Adrenal gland (tissue), 12 donors: Measurements from ENCODE around the gene CALML4. TPM values are rescaled to one million over a fixed set of nuclear protein-coding genes. Genes with fewer than 3 reads are reported as not detected.
"Not testable (repeated sequence)": the region's sequence is repeated elsewhere in the genome, so short reads cannot be mapped to it uniquely, and the experiment has no call there.

Experiments used
- DNase-seq, 7 donors: peaks; one replicate each; pipeline ENCODE4 v3.0.0-alpha.2; 2019 to 2020
- H3K27ac ChIP-seq, 5 donors: fragments of 200-600 bp; sonication (generic) in 4 of 5; 1 replicate in 3 of 5; 2 replicates in 2 of 5; pipeline versions ENCODE4 v1.5.1 to v1.8.0; 2016 to 2020; ENCODE audit warnings: mild to moderate bottlenecking in 1 of 5
- H3K27me3 ChIP-seq: fragments of 200-600 bp; 2 replicates; pipeline ENCODE4 v1.8.0; 2021
- H3K36me3 ChIP-seq, 2 donors: fragments of 200-600 bp; replicated peaks in 1 of 2; 1 replicate in 1 of 2; 2 replicates in 1 of 2; pipeline versions ENCODE4 v1.5.1 to v1.8.0; 2018 to 2022
- H3K4me1 ChIP-seq, 2 donors: fragments of 200-600 bp; replicated peaks in 1 of 2; 1 replicate in 1 of 2; 2 replicates in 1 of 2; pipeline versions ENCODE4 v1.5.1 to v1.8.0; 2018 to 2021
- H3K4me3 ChIP-seq, 4 donors: fragments of 200-600 bp; sonication (generic) in 3 of 4; one replicate each; pipeline ENCODE4 v1.5.1; 2016 to 2018
- H3K9me3 ChIP-seq, 3 donors: fragments of 200-600 bp; sonication (generic) in 1 of 3; replicated peaks in 1 of 3; 1 replicate in 2 of 3; 2 replicates in 1 of 3; pipeline versions ENCODE4 v1.5.1 to v1.8.0; 2016 to 2021
- POLR2A ChIP-seq, 2 donors: fragments of 450-650 bp; IDR thresholded peaks; one replicate each; pipeline ENCODE4 v1.6.1; 2017; ENCODE audit warnings: antibody characterized with exemption in 2 of 2, mild to moderate bottlenecking in 2 of 2, moderate library complexity in 1 of 2
- WGBS, 4 donors: extraction: QIAGEN DNeasy Blood & Tissue Kit in 2 of 4; methylation state at CpG; one replicate each; pipeline versions ENCODE4 v1.1.5 to v1.1.7; 2013 to 2017; 5-methylcytosine and 5-hydroxymethylcytosine counted together
- intact Hi-C, 2 donors: fragments of 100-400 bp; cut with DNase I; formaldehyde crosslinking; loops; one replicate each; pipeline versions ENCODE4 v1.14.1 to v1.15.0; 2022 to 2023
- polyA plus RNA-seq, 3 donors: library from polyadenylated mRNA; stranded (reverse); fragments of 200-250 nt in 2 of 3; fragments of 350-450 nt in 1 of 3; fragmentation: Illumina TruSeq in 1 of 3; extraction: RNeasy Lipid Tissue Mini Kit (QIAGEN cat#74804) in 1 of 3; gene quantifications; one replicate each; pipeline ENCODE4 v1.2.3, GENCODE V29; 2013 to 2014
- total RNA-seq, 9 donors: library from RNA; depleted of rRNA in 4 of 9; stranded (reverse); fragments of >200 nt in 4 of 9; fragments of 120-200 nt in 1 of 9; fragmentation: NEBNext Ultra II Directional in 1 of 9; extraction: Animal tissue kit (Norgen Biotek cat#: 25700) in 1 of 9; gene quantifications; one replicate each; pipeline versions ENCODE4 v1.1.0 to v1.2.4, GENCODE V29; 2013 to 2023
- TF ChIP-seq, protein P1 (sequence below), 6 experiments: fragments of 450-650 bp in 4 of 6; fragments of 200-600 bp in 2 of 6; sonication (generic) in 1 of 6; IDR thresholded peaks; 1 replicate in 5 of 6; 2 replicates in 1 of 6; pipeline versions ENCODE4 v1.5.1 to v1.8.0; 2016 to 2021; ENCODE audit warnings: antibody characterized with exemption in 6 of 6, mild to moderate bottlenecking in 2 of 6, moderate library complexity in 1 of 6
- donor health status: healthy with polysubstance abuse.
- donor health status: Bipolar disorder and iron deficiency.
- donor health status: DM: yes; HTN: yes; CAD: no.
- donor health status: DM: no; HTN: no; CAD: no.
- donor health status: DM: no; HTN: no; CAD: no.
- donor health status: DM: yes; HTN: yes; CAD: no.

CALML4 gene
- total and polyA plus RNA-seq, 12 donors: 3.3 to 25.1 (median 7.2) TPM

DNA sequence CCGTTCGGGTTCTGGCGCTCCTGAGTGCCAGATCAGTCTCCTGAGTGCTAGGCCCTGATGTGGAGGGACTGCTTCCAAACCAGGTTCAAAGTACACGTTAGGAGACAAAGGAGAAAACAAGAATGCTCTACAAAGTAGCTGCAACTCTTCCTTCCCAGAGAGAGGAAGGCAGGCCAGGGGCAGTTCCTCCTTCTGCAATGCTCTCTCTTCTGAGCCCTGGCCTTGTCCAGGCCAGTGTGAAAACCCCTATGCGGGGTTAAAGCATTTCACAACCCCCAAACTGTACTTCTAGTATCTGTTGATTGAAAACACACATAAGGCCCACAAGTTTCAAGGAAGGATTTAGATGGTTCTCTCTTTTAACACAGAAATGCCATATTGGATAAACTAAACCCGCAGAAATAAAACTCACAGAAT, 9.7 kb upstream of the CALML4 start:
- intact Hi-C loops: no loop called here
- no peak for TF ChIP-seq POLR2A (IDR thresholded peaks at IDR 0.05)
- TF ChIP-seq, protein P1, sequence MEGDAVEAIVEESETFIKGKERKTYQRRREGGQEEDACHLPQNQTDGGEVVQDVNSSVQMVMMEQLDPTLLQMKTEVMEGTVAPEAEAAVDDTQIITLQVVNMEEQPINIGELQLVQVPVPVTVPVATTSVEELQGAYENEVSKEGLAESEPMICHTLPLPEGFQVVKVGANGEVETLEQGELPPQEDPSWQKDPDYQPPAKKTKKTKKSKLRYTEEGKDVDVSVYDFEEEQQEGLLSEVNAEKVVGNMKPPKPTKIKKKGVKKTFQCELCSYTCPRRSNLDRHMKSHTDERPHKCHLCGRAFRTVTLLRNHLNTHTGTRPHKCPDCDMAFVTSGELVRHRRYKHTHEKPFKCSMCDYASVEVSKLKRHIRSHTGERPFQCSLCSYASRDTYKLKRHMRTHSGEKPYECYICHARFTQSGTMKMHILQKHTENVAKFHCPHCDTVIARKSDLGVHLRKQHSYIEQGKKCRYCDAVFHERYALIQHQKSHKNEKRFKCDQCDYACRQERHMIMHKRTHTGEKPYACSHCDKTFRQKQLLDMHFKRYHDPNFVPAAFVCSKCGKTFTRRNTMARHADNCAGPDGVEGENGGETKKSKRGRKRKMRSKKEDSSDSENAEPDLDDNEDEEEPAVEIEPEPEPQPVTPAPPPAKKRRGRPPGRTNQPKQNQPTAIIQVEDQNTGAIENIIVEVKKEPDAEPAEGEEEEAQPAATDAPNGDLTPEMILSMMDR (IDR thresholded peaks at IDR 0.05): no peak

GRCh38 chr15:68213991-68214837, 9.1 kb upstream of the CALML4 start:
- no peaks in the 10 kb centered on the region for H3K4me1 ChIP-seq
- no peak overlapping the region for H3K4me3 ChIP-seq
- intact Hi-C loops: no loop called here
- H3K27ac ChIP-seq: no peak overlapping the region
- no peak for TF ChIP-seq POLR2A (IDR thresholded peaks at IDR 0.05)
- TF ChIP-seq, protein P1 (IDR thresholded peaks at IDR 0.05): no peak
- H3K27me3 ChIP-seq: no peaks in the 10 kb centered on the region
- DNase-seq: peak in 5 of 7 donors; percentile 11 to 41 (median 14)
- no peaks in the 10 kb centered on the region for H3K36me3 ChIP-seq
- H3K9me3 ChIP-seq: no peaks in the 10 kb centered on the region
- 90 to 98% (median 96%) methylated on average over 13 to 17 of the region's 17 CpGs for WGBS, 4 donors

More for the DNA sequence above, 9.7 kb upstream of the CALML4 start:
- Histone ChIP-seq H3K36me3 (no peaks in the 10 kb centered on the region), H3K9me3 (no peaks in the 10 kb centered on the region), H3K27me3 (no peaks in the 10 kb centered on the region), H3K27ac (no peak overlapping the region), H3K4me1 (no peaks in the 10 kb centered on the region), H3K4me3 (no peak overlapping the region)
- peak in 5 of 7 donors; percentile 12 to 43 (median 12) for DNase-seq
- WGBS, 4 donors: 80 to 88% (median 86%) methylated on average over 6 of the region's 6 CpGs

DNA sequence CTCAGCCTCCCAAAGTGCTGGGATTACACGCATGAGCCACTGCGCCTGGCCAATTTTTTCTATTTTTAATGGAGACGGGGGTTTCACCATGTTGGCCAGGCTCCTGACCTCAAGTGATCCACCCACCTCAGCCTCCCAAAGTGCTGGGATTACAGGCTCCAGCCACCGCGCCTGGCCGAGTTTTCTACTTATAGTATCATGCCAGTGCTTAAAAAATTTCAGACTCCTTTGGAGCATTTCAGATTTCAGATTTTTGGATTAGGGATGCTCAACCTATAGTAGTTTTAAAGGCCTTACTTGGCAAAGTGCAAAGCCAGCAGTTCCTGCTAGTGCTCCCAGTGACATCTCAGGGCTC, 8.3 kb upstream of the CALML4 start:
- H3K36me3 ChIP-seq, H3K27ac ChIP-seq, H3K9me3 ChIP-seq, H3K27me3 ChIP-seq, H3K4me3 ChIP-seq, H3K4me1 ChIP-seq, intact Hi-C loops: not testable (repeated sequence)
- peak in 3 of 7 donors; percentile 7 to 38 (median 8) for DNase-seq
- 91 to 96% (median 95%) methylated on average over 4 to 6 of the region's 6 CpGs for WGBS, 4 donors

- H3K27ac ChIP-seq: no peak overlapping the region
These were observed 6.7 kb upstream of the CALML4 start for GRCh38 chr15:68211656-68212320.

More at GRCh38 chr15:68211656-68212320, 6.7 kb upstream of the CALML4 start:
- DNase-seq: peak in 4 of 7 donors; percentile 11 to 48 (median 18)
- 92 to 100% (median 94%) methylated on average over 3 to 14 of the region's 14 CpGs for WGBS, 4 donors
- TF ChIP-seq, protein P1 (IDR thresholded peaks at IDR 0.05): no peak
- no peak for TF ChIP-seq POLR2A (IDR thresholded peaks at IDR 0.05)
- no peaks in the 10 kb centered on the region for H3K27me3 ChIP-seq
- no peaks in the 10 kb centered on the region for H3K9me3 ChIP-seq
- H3K36me3 ChIP-seq: no peaks in the 10 kb centered on the region
- no peaks in the 10 kb centered on the region for H3K4me1 ChIP-seq
- intact Hi-C loops: no loop called here
- H3K4me3 ChIP-seq: no peak overlapping the region
